Stimulated activated naive CD8-positive, alpha-beta T cell treated with anti-CD3 and anti-CD28 coated beads, Interleukin-15, Interleukin-2, amounts not matched to agents 100 U/mL and 50 U/mL, for 24 hours (primary cell): ENCODE data around the gene CCDC27.

Source experiments
- ATAC-seq: fragments of 150-1000 bp; cut with Tn5 transposase; one replicate; pipeline ENCODE4 v1.10.0; 2021
- DNase-seq: peaks from one replicate; pipeline ENCODE4 v3.0.0; 2021

The CCDC27 gene

DNA sequence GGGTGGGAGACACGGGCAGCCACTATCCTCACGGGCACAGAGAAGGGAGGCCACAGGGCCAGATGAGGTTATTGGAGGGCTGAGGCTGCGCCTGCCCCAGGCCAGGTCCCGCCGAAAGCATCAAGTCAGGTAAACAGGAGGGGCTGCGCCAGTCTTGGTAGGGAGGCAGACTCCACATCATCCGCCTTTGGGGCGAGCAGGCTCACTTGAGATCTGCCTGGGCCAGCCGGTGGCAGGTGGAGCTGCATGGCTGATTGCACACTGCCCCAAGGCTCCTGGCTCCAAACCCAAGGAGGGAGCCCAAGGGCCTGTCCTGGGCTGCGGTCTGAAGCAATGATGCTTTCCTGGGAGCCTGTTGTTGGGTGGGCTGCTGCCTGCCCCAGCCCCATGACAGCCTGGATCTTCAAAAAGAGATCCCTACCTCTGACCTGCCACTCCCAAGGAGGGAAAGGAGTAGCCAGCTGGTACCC lies 24.9 kb downstream of the CCDC27 start:
- DNase-seq = no peak
- ATAC-seq = no peak

DNA sequence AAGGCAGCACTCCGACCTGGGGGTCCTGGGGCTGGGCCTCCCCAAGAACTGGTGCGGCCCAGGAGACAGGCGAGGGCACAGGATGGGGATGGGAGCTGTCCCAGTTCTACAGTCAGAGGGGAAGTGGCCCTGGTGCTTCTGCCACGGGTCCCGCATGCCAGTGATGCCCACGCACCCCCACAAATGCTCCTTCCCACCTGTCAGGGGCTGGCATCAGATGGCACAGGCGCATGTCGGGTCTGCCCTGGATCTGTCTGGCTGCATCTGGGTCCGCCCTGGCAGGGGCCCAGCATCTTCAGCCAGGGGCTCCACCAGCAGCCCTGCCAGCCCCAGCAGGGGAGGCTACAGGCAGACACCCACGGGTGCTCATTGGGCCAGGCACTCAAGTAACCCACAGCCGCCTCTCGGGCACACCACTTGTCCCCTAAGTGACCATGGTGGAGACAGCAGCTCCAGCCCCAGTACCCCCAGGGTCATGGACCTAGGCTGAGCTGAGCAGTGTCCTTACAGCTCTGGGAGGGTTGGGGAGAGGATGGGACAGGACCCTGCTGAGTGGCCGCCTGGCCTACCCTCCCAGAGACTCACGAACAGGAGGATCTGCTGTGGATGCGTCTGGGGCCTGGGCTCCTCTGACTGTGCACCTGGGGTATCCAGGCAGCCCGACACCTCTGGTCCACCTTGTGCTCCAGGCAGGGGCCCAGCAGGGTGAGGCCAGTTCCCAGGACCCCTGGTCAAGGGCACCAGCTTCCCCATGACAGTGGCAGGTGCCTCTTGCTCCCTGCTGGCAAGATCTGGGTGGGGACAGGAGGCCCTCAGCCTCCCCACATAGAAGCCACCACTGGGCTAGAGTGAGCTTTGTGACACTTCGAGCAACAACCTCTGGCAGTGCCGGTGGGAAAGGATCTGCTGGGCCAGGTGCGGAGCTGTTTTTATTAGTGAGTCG lies 25.7 kb downstream of the CCDC27 start:
- ATAC-seq = no peak
- DNase-seq = no peak

DNA sequence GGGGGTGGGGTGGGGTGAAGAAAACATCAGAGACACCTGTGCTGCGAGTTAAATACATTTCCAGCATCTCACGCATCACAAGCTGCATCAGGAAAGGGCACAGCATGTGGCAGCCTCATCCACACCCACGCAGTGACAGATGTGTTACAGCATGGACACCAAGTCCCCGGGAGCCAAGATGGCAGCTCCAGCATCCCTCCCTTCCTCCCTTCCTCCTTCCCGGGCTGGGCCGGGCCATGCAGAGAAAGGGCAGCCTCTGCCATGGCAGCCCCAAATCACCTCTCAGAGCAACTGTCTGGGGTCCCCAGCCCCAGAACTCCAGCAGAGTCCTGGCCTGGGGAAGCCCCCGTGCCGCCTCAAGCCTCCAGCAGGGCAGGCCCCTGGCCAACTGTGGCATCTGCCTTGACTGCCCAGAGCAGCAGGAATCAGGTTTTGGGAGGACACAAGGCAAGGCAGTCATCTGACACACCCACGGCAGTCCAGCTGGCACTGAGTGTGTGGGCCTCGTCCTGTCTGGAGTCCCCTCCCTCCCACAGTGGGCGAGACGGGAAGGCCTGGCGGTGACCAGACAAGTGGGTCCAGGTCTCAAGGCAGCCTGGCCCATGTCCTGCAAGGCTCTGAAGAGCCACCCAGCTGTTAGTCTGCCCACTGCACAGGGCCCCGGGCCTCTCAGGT lies 26.5 kb downstream of the CCDC27 start:
- ATAC-seq (no peak), DNase-seq (no peak)

- ATAC-seq (no peak), DNase-seq (no peak)
Measured at GRCh38 chr1:3779265-3779911, 27.1 kb downstream of the CCDC27 start.

- DNase-seq (no peak), ATAC-seq (no peak)
Measured at GRCh38 chr1:3779912-3780416, 27.7 kb downstream of the CCDC27 start.

- no peak for DNase-seq
- ATAC-seq = no peak
Measured at GRCh38 chr1:3780901-3781300, 28.7 kb downstream of the CCDC27 start.

GRCh38 chr1:3783651-3784474 lies 31.6 kb downstream of the CCDC27 start:
- no peak for DNase-seq
- ATAC-seq = no peak

GRCh38 chr1:3785045-3785444 lies 32.8 kb downstream of the CCDC27 start:
- ATAC-seq (no peak), DNase-seq (no peak)

- no peak for ATAC-seq
- DNase-seq = no peak
Measured at GRCh38 chr1:3785456-3786157, 33.4 kb downstream of the CCDC27 start.

DNA sequence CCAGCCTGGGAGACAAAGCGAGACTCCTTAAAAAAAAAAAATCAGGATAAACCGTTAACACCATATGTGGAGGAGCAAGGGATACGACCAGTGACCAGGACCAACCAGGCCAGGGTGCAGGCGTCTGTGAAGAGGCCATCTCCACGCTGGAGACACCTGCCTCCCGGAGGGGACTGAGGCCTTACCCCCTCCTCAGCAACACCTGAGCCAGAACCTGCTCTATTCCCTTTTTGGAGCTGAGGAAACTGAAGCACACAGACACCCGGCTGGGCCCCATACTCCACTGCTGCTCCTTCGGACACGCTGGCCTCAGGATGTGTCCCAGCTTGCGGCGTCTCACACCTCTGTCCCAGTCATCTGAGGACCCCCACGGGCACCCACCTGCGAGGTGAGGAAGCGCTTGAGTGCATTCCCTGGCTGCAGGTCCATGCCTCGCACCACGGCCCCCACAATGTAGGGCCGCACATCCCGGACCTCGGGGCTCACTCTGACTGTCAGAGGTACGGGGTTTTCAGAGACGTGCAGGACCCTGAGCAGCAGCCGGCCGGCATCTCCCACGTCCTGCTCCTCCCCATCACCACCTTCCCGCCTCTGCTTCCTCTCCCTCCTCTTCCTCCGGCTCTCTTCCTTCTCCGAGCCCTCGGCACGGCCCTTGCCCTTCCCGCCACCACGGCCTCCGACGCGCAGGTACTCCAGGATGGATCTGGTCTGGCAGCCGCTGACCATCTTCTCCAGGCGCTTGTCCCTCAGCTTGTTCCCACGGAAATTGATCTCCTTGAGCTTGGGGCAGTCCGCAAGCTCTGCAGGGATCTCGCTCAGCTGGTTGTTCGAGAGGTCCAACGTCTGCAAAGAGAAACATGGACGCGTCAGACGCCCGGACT lies 34.5 kb downstream of the CCDC27 start:
- no peak for ATAC-seq
- DNase-seq = no peak

DNA sequence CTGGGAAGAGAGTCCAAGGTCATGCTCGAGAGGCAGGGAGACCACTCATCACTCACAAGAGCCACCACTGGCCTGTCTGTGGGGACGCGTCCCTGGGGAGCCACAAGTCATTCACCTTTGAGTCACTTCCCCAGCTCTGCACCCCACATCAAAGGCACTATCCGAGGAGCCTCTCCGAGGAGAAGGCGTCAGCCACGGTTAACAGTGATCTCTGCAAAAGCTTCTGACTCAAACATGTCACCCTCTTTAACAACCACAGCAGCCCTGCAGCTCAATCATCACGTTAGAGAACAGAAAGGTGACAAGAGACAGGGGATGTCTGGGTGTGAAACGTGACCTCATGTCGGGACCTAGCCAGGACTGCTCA lies 35.1 kb downstream of the CCDC27 start:
- DNase-seq (peak; percentile 46), ATAC-seq (peak; percentile 86)

- DNase-seq (no peak), ATAC-seq (no peak)
Measured at GRCh38 chr1:3787745-3788605, 35.7 kb downstream of the CCDC27 start.

GRCh38 chr1:3788756-3789420 lies 36.6 kb downstream of the CCDC27 start:
- ATAC-seq (no peak), DNase-seq (no peak)

GRCh38 chr1:3789421-3790300 lies 37.4 kb downstream of the CCDC27 start:
- ATAC-seq (no peak), DNase-seq (no peak)

- DNase-seq (no peak), ATAC-seq (no peak)
Measured at GRCh38 chr1:3790500-3790923, 38.3 kb downstream of the CCDC27 start.

- DNase-seq (no peak), ATAC-seq (no peak)
Measured at GRCh38 chr1:3790952-3791351, 38.7 kb downstream of the CCDC27 start.

GRCh38 chr1:3795453-3796214 lies 43.4 kb downstream of the CCDC27 start:
- DNase-seq (peak; percentile 25), ATAC-seq (peak; percentile 7)
